GM21381 (cell line): Measurements from ENCODE around the gene SUSD1.

Experiments
- ATAC-seq: cut with Tn5 transposase; IDR thresholded peaks from one replicate; pipeline ENCODE4 v1.9.1; 2021; ENCODE audit warnings: mild to moderate bottlenecking, moderate library complexity; ENCODE audit not compliant: unreplicated experiment

Gene SUSD1

DNA sequence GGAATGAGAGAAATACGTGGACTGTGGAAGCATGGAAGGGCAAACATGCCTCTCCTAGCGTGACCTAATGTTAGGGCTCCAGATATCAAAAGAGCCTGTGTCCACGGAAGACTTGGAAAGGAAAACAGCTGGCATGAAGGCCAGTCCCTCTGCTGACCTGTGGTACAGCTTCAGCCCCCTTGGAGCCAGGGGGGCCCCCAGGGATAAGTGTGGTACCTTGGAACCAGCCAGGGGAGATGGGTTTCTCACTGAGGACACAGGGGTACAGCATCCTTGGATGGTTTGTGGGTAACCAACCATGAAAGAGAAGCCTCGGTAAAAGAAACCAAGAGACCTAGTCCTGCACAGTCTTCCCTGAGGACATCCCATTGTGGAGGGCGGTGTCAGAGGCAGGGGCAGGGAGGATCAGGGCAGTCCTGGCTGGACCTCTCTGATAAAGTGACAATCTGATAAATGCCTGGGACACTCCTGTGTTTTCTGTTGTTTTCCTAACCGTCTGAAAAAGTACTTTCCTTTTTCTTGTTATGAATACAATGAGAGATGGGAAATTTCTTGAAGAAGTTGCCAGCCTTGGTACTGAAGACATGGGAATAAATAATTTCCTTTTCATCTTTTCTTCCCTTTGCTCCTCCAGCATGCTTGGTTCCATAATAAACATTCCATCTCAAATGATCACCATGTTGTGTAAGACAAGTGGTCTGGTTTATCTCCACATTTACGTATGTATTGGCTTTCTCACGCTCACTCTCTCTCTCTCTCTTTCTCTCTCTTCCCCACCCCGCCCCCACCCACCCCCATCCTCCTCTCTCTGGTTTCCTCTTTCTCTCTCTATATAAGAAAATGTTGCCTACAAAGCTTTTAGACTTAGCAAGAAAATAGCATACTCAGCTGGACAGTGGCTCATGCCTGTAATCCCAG, 102.1 kb downstream of the SUSD1 start:
- ATAC-seq = no peak

DNA sequence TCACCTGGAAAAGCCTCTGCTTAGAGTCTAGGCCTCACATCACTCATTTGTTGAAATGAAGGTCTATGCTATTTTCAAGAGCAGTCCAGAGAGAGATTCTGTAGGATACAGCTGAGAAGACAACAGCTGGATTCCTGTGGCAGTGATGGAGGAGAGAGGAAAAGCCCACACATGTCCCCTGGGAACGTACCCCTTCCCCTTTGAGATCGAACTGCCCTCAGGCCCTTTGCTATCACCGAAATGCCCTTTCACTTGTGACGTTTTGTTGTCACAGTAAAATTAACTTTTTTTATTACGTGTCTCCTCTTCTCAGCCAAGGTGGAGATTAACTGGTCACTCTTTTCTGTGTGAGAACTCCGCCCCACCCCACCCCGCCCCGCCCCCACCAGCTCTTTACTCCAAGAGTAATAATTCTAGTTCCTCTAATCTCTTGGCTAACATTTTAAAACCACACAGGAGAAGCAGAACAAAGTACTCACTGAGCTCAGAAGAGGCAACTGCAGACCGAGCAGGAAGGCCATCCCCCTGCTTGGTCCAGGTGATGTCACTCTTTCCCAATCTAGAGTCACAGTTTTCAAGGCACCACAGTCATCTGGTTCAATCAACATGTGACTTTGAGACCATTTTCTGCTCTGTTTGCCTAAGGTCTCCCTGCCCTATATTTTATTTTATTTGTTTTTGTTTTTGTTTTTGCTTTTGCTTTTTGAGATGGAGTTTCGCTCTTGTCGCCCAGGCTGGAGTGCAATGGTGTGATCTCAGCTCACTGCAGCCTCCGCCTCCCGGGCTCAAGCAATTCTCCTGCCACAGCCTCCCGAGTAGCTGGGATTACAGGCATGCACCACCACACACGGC, 105.6 kb downstream of the SUSD1 start:
- ATAC-seq = no peak

DNA sequence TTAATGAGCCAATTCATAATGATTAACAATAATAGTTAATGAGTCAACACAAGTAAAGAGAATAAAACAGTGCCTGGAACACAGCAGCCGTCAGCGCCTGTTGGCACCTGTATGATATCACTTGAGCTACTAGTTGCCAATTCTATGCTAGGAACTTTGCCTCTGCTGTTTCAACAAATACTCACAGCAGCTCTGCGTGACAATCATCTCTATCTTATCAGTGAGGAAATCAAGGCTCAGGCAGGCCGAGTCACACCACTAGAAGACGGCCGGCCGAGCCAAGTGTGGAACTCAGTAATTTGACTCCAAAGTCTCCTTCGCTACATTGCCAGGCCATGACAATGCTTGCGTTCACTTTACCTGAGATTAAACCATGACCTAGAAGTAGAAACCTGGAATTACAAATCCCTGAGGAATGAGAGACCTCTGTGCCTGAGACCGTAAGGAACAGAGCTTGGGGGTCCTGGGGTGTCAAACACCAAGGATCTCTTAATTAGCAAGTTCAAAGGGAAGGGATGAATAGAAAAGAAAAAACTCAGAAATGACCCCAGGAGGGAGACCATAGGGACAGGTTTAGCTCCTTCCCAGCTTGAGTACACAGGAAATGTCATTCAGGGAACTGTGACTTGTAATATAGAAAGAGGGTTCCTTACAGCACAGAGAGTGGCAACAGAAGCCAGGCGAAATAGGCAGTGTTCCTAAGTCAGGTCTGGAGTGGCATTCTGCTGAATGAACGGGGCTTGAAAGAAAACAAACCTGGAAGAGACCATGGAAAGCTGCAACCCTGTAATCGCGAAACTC, 109.1 kb downstream of the SUSD1 start:
- ATAC-seq = no peak

DNA sequence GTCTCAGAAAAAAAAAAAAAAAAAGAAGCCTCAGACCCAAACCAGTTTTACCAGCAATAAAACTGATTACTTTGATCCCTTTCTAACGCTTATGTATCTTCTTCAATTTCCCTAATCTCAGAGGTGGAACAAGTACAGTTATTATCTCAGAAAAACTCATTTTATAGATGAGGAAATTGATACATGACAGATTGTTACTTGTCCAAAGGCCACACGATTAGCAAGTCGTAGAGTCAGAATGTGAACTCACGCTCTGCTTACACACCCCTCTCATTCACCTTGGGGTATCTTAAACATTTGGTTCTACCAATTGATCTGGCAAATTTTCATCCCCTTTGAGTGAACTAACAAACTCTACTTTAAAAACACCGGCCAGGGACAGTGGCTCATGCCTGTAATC, 110.2 kb downstream of the SUSD1 start:
- no peak for ATAC-seq

DNA sequence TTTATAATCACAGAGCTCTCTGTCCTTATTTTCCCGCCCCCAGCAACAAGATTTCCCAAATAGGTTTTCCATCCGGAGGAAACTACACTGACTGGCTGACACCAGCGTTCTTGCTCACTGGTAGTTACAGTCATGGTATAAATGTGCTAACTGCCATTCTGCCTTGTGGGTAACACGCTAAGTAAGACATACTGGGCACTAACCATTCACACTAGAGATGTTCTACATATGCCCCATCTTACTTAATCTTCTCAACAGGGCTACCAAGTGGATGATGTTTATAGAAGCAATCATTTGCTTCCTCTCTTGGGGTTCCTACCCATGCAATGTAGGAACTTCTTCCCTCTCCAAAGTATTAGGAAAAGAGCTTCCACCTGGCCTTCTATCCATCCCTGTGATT, 111.5 kb downstream of the SUSD1 start:
- ATAC-seq = no peak

DNA sequence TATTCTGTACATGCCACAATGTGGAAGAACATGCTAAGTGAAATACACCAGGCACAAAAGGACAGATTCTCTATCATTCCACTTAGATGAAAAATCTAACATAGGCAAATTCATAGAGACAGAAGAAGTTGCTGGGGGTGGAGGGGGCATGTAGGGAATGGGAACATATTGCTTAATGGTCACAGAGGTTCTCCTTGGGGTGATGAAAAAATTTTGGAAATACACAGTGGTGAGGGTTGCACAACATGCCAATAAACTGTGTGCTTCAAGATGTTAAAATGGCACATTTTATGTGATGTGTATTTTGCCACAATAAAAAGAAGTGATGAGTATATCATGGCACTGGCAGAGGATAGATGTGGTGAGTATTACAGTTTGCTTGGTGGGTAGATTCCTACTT, 111.9 kb downstream of the SUSD1 start:
- ATAC-seq = no peak

DNA sequence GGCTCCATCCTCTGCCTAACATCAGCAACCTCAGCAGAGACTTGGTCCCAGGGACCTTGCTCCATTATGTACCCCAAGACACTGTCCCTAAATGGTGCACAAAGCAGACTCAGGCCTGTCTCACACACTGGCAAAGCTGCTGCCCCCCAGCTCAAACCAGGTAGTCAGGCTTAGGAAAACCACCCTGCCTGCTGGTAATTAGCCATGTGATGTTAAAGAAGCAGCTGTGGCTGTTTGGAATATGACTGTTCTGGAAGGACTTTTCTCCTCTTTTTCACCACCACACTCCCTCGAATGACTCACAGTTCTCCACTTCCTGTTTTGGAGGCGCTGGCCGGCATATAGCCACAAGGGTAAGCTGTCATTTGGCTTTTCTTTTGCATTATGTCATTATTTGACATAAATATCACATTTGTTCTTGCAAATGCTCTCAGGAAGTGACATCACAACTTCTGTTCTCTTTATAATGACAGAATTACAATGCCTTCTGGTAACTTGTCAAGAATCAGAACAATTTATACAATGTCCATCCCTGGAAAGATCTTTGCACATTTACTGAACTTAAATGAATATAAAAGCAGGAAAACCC, 113.9 kb downstream of the SUSD1 start:
- ATAC-seq = peak; percentile 61

DNA sequence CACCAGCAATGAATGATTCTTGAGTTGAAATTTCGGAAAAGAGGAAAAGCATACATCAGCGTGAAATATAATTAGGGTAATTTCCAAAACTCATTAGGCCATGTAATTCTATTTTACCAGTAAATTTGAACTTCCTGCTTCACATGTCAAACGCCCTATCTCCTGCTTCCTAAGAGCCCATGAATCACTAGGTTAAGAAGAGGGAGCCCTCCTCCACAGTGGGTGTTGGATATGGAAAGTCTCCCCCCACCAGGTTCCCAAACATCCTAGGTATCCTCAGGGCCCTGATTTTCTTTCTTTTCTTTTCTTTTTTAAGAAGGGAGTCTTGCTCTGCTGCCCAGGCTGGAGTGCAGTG, 115.2 kb downstream of the SUSD1 start:
- ATAC-seq = no peak

DNA sequence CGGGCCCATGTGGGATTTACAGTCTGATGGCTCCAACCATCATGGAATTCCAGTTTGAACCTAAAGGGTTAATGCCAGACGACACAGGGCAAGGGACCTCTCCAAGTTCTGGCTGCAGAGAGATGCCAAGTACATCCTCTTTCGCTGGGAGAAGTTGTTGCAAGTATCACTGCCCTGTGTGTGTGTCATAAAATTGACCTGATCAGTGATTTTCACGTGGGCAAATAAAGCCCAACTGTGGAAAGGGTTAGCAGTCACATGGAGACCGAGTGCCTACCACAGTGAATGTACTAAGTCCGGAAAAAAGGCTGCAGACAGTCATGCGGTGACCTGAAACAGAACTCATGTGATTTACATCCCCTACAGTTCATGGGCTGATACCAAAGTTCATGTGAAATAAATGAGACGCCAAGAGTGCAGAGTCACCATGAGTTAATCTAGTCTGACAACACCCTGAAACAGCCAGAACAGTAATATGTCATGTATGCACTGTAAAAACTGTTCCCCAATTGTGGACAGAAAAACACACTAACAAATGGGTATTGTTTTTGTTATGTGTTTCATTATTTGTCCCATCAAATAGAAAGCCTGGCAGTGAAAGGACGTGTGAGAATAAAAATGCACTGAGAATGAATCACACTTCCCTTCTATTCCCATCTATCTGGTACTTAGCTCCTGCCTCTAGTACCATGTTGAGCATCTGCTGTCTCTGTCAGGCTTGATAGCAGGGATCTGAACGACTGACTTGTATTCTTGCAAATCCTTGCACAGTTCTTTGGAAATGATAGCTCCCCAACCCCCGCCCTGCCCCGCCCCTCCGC, 115.7 kb downstream of the SUSD1 start:
- no peak for ATAC-seq

DNA sequence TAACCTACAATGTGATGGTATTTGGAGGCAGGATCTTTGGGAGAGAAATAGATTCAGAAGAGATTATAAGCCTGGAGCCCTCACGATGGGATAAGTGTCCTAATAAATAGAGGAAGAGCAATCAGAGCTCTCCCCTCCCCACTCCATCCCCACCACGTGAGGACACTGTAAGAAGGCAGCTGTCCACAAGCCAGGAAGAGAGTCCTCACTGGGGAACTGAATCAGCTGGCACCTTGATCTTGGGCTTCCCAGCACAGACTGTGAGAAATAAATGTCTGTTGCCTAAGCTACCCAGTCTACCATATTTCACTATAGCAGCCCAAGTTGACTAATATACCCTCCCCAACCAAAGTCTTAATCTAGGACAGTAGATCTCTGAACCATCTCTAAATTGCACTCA, 118.1 kb downstream of the SUSD1 start:
- ATAC-seq = no peak

DNA sequence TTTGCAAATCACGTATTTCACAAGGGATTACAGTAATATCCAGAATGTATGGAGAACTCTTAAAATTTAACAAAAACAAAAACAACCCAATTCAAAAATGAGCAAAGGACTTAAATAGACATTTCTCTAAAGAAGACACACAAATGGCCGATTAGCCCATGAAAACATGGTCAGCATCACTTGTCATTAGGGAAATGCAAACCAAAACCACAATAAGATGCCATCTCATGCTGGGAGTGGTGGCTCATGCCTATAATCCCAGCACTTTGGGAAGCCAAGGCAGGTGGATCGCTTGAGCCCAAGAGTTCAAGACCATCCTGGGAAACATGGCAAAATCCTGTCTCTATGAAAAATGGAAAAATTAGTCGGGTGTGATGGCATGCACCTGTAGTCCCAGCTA, 120.2 kb downstream of the SUSD1 start:
- no peak for ATAC-seq

DNA sequence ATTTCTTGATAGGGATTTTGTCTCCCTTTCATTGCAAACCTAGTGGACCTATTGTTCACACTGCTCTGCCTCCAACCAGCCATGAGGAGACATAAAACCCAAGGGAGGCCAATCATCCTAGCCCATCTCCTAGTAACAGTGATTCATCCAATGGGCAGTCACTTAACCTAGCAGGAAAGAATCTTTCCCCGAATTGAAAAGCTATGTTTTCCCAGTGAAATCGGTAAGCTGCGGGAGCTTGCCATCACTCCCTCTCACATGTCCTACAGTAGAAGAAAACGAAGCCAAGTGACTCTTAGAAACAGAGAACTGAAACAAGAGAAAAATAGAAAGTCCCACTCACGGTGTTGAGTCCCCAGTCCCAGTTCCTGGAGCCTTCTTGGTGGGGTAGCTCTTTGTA, 123.3 kb downstream of the SUSD1 start:
- peak; percentile 77 for ATAC-seq

DNA sequence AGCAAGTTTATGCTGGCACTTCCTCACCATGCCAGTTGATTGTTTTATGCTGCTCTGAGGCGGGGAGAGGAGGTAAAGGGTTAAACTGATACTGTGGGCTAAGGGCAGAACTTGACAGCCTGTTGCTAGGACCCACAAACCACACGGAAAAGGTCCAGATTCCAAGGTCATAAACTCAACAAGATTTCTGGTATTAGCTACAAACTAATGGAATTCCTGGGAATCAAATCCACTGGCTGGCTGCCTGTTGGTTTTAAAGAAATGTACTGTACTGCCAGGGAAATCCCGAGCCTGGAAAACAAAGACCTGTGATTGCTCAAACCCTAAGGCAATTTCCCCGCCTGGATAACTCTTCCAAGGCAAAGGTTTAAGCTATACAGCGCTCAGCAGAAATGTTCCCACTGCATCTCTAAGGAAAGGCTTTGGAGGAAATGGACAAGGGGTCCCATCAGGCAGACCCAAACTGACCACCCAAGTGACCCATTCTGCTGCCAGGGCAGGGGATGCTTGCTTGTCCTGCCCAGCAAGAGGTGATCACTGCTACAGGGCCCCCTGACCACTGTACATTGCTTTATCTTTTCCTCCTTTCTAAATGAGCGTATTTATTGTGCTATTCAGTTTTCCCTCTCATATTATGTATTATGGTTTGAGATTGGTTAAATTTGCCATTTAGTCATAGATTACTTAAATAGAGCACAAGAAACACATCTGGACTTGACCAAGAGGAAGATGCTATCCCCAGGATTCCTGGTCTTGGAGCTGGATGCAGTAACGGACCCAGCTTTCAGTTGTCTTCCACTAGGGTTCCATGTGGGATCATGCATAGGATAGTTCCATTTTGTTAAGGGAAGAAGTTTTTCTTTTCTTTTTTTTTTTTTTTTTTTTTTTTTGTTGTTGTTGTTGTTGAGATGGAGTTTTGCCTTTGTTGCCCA, 124.3 kb downstream of the SUSD1 start:
- no peak for ATAC-seq

DNA sequence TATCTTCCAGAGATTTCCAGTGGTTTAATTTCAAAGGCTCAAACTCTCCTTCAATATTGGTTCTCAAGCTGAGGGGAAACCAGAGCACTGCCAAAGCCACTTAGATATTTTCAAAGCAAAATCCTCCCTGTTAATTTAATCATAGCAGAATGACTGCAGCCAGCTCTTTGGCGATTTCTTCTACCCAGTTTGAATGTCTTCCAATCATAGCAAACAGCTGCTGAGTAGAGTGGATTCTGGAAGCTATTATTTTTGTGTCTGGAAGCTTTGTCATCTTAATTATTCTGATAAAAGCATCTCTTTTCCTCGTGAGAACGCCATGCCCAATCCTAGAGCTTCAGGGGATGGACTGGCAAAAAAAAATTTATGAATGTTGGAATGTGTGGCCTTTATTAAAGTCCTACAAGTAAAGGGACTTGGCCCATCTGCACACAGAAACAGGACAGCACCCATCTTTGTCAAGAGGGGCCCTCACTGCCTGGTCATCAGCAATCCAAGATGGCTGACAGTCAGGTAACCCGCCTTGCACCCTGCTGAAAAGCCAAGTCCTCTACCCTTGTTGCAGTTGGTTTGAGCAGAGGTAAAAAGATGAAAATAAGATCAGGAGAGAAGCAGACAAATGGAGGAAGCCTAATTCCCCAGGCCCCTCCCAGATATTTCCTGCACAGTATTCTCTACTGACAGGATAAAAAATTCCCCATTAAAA, 125.1 kb downstream of the SUSD1 start:
- no peak for ATAC-seq

DNA sequence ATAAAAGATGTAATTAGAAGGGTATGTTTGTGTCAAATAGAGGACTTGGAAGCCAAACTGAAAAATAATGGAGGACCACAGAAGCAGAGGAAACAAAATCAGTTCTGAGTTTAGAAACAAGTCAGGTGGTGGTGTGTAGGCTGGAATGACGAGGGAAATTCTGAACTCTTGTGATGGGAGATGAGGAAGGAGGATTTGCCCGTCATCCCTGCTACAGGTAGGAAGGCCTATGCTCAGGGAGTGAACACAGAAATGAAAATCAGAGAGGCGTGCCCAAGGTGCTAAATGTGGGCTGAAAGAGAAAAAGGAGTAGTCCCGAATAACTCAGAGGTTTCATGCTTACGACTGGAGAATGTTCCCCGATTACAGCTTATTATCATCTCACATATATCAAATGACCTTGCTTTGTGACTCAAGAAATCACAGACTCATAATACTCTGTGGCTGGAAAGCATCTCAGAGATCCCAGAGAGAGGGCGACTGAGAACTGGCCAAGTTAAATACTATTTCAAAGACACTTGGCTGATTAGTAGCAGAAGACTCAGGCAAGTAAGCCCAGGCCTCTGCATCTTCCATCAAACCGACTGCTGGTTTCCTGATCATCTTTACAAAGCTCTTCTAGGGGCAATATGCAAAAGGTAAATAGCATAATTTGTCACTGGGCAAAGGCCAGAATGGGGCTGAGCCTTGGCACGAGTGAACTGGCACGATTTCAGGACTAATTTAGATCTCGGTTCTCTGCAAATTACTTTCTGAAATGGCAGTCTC, 126.0 kb downstream of the SUSD1 start:
- no peak for ATAC-seq

DNA sequence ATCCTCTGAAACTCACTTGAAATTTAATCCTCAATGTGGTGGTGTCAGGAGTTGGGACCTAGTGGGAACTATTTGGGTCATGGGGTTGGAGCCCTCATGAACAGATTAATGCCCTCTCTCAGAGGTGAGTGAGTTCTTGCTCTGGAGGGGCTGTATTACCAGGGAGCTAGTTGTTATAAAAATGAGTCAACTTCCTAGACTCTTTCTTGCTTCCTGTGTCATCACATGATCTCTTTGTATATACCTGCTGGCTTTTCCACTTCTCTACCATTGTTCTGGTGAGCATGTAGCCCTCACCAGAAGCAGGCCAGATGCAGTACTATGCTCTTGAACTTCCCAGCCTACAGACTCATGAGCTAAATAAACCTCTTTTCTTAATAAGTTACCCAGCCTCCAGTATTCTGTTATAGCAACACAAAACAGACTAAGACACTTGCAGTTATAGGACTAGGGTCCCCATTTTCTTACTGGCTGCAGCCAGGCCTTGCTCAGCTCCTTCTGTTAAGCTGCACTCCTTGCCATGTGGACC, 127.5 kb downstream of the SUSD1 start:
- no peak for ATAC-seq

DNA sequence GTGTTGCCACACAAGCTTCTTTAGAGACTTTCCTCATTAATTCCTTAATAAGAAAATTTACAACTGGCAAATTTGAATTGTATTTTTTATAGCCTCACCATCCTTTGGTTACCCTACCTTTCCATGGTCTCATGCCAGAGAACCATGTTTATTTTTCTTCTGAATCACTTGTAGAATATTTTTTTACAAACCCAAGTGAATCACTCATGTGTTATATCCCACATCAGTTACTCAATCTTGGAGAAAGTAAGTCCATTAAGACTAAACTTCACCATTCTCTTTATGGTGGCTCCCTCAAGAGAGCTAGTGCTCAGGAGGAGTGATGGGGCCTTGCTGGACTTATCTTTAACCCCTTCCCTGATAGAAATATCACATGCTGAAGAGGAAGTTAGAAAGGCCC, 128.9 kb downstream of the SUSD1 start:
- ATAC-seq = no peak
